ENCODE data around the gene CUEDC2.

CUEDC2 gene

GRCh38 chr10:102394079-102394800 lies 38.1 kb downstream of the CUEDC2 start (continued):
- no peak for TF ChIP-seq ZNF658 (tag by site-specific recombination; IDR thresholded peaks at IDR 0.05)
- TF ChIP-seq ZNF571 (tag by site-specific recombination; IDR thresholded peaks at IDR 0.05): no peak
- no peak for TF ChIP-seq ZNF670 (tag by site-specific recombination; IDR thresholded peaks at IDR 0.05; ENCODE audit: low read depth)
- TF ChIP-seq ZNF449 (tag by site-specific recombination; IDR thresholded peaks at IDR 0.05): no peak; the same call in 1 of the 2 replicates
- TF ChIP-seq ZNF785 (tag by site-specific recombination; IDR thresholded peaks at IDR 0.05): no peak
- peak; percentile 75 for TF ChIP-seq ZNF423 (tag by site-specific recombination; IDR thresholded peaks at IDR 0.05)
- peak; percentile 25; the same call in 1 of the 2 replicates for TF ChIP-seq ZBTB1 (tag by site-specific recombination; IDR thresholded peaks at IDR 0.05)
- TF ChIP-seq ZNF776 (tag by site-specific recombination; IDR thresholded peaks at IDR 0.05; ENCODE audit: borderline replicate concordance): no peak

- Histone ChIP-seq H3K9me3 (ENCODE audit: control insufficient read depth, insufficient read depth, low read depth, low read length) (no peaks in the 10 kb centered on the region), H3K4me1 (ENCODE audit: control insufficient read depth, insufficient read depth, low read length) (peaks cover 5% of the 10 kb centered on the region; the same call in 1 of the 2 replicates), H3K4me3 (ENCODE audit: low read depth, low read length) (peak overlapping the region; percentile 58), H3K27ac (ENCODE audit: extremely low read depth, low read depth, low read length) (no peak overlapping the region; the same call in 1 of the 2 replicates), H3K36me3 (ENCODE audit: control insufficient read depth in 2 of 2, insufficient read depth in 1 of 2, low read length in 2 of 2) (peaks cover 0 to 11% of the 10 kb centered on the region in 2 experiments; a peak in 1 of 3 replicates)
- 0 out of 2 replicates have a peak, but pooled peaks have one; percentile 6 for TF ChIP-seq ZNF623 (tag by site-specific recombination; IDR thresholded peaks at IDR 0.05)
- no peak for TF ChIP-seq ZNF324 (tag by site-specific recombination; IDR thresholded peaks at IDR 0.05)
- TF ChIP-seq ZNF133 (tag by site-specific recombination; IDR thresholded peaks at IDR 0.05): no peak
- TF ChIP-seq PRDM10 (tag by site-specific recombination; IDR thresholded peaks at IDR 0.05): no peak
- POLR2A ChIA-PET: interaction anchor here (1.1 to 2.4 kb wide), 3 partner anchors 27 to 85 kb away, joined by 3 to 8 read pairs (median 5); partner anchors contain the start of genes CUEDC2 and FBXL15
- CTCF ChIA-PET: interaction anchor here (0.6 to 4.5 kb wide), 33 partner anchors 10 to 1072 kb away, joined by 3 to 57 read pairs (median 4); partner anchors contain the start of genes CUEDC2 and FBXL15
These were observed 38.8 kb downstream of the CUEDC2 start for GRCh38 chr10:102393411-102394078.

- H3K4me3 ChIP-seq (ENCODE audit: low read depth, low read length): no peak overlapping the region
- POLR2A ChIA-PET: interaction anchor here (0.5 kb wide), 1 partner anchor 26 kb away, joined by 5 read pairs; no protein-coding TSS in a partner anchor
- no peak overlapping the region for H3K27ac ChIP-seq (ENCODE audit: extremely low read depth, low read depth, low read length)
- H3K4me1 ChIP-seq (ENCODE audit: control insufficient read depth, insufficient read depth, low read length): peaks cover 5% of the 10 kb centered on the region; the same call in 1 of the 2 replicates
- no peaks in the 10 kb centered on the region for H3K9me3 ChIP-seq (ENCODE audit: control insufficient read depth, insufficient read depth, low read depth, low read length)
- CTCF ChIA-PET: interaction anchor here (0.7 to 3.4 kb wide), 7 partner anchors 9 to 191 kb away, joined by 3 to 41 read pairs (median 18); no protein-coding TSS in a partner anchor
- H3K36me3 ChIP-seq (ENCODE audit: control insufficient read depth in 2 of 2, insufficient read depth in 1 of 2, low read length in 2 of 2): peaks cover 0 to 4% of the 10 kb centered on the region in 2 experiments; a peak in 1 of 3 replicates
- TF ChIP-seq ZNF155 (tag by site-specific recombination; IDR thresholded peaks at IDR 0.05) (no peak), ZBTB49 (tag by site-specific recombination; IDR thresholded peaks at IDR 0.05; ENCODE audit: low read depth) (no peak), ZNF37A (tag by site-specific recombination; IDR thresholded peaks at IDR 0.05) (no peak), ZNF148 (tag by site-specific recombination; IDR thresholded peaks at IDR 0.05; ENCODE audit: borderline replicate concordance) (no peak), ZBTB6 (tag by site-specific recombination; IDR thresholded peaks at IDR 0.05) (no peak)
These were observed 40.1 kb downstream of the CUEDC2 start for GRCh38 chr10:102392306-102392705.
